Activated T-cell treated with anti-CD3 and anti-CD28 coated beads, Interleukin-2, amount 50 U/mL, for 24 hours (primary cell): Measurements from ENCODE around the gene F7.

Source experiments
- DNase-seq: peaks from one replicate; pipeline ENCODE4 v3.0.0-alpha.2; 2020
- H3K27ac Mint-ChIP-seq: 2 replicates; pipeline ENCODE4 v1.8.0; 2020; ENCODE audit warnings: mild to moderate bottlenecking, mixed read lengths
- H3K27me3 Mint-ChIP-seq: 2 replicates; pipeline ENCODE4 v1.8.0; 2020; ENCODE audit warnings: mixed read lengths
- H3K36me3 Mint-ChIP-seq: 2 replicates; pipeline ENCODE4 v1.8.0; 2020; ENCODE audit warnings: low read depth, mixed read lengths
- H3K4me1 Mint-ChIP-seq: 2 replicates; pipeline ENCODE4 v1.8.0; 2020; ENCODE audit warnings: low read depth, mixed read lengths
- H3K4me3 Mint-ChIP-seq: 2 replicates; pipeline ENCODE4 v1.8.0; 2020; ENCODE audit warnings: mild to moderate bottlenecking, moderate library complexity, mixed read lengths
- H3K9me3 Mint-ChIP-seq: 2 replicates; pipeline ENCODE4 v1.8.0; 2020; ENCODE audit warnings: mixed read lengths

F7 gene

GRCh38 chr13:113121183-113121927 lies 15.8 kb downstream of the F7 start:
- Mint-ChIP-seq H3K36me3 (no peaks in the 10 kb centered on the region), H3K27me3 (peaks cover 7% of the 10 kb centered on the region), H3K27ac (no peak overlapping the region), H3K9me3 (no peaks in the 10 kb centered on the region), H3K4me3 (no peak overlapping the region), H3K4me1 (no peaks in the 10 kb centered on the region)
- DNase-seq: peak; percentile 20

DNA sequence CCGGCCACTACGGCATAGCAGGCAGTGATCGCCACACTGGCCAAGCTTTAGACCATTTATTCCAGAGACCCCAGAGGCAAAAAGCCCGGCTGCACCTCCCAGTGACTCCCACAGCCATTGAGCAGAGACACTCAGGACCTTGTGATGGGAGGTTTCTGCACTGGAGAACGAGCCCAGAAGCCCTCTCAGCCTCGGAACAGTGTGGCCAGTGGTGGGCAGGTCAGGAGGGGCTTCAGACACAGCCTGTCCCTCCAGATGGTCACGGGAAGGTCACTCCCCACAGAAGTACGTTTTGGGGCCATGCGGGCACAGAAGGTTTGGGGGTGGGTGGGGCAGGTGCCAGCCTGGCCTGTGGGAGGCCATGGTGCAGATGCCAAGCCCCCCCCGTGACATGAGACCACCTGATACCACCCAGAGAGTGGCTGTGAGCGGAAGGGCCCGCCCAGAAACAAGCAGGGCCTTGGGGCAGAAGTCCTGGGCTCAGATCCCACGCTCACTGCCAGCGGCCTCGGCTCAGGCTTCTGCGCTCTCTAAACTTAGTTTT lies 16.4 kb downstream of the F7 start:
- Mint-ChIP-seq H3K4me1 (no peaks in the 10 kb centered on the region), H3K27ac (no peak overlapping the region), H3K36me3 (no peaks in the 10 kb centered on the region)

DNA sequence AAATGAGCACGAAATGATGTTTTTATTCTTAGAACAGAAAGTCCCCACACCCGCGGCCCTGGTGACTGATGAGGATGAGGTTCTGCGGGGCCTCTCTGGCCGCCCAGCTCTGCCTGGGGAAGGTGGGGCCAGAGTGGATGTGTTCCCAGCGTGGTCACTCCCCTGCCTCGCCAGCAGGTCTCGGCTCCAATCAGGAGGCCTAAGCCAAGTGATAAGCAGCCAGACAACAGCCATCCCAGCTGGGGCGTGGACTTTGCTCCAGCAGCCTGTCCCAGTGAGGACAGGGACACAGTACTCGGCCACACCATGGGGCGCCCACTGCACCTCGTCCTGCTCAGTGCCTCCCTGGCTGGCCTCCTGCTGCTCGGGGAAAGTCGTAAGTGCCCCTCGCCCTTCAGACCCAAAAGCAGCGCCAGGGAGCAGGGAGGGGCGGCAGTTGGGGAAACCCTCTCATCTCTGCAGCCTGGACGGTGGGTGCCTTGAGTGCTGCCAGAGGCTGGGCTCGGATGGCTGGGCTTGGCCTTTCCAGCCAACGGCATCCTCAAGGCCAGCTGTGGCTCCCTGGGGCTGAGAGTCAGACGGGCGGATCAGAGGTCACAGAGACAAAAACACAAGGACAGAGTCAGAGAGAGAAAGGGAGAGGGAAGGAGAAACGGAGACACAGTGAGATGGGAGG lies 17.1 kb downstream of the F7 start, which contains the start of gene F10:
TSS of gene F10 (plus strand) at position 250 of the 676 bp plus-strand sequence. CDS start at position 307, 57 bp downstream.
- peaks cover 13% of the 10 kb centered on the region for H3K27me3 Mint-ChIP-seq
- no peak within 1 kb of the TSS for H3K4me3 Mint-ChIP-seq
- H3K36me3 Mint-ChIP-seq: no peaks in the 10 kb centered on the region
- H3K9me3 Mint-ChIP-seq: no peaks in the 10 kb centered on the region
- peak; percentile 11 for DNase-seq
- H3K4me1 Mint-ChIP-seq: no peaks in the 10 kb centered on the region
- no peak within 1 kb of the TSS for H3K27ac Mint-ChIP-seq

More for the DNA sequence above, 16.4 kb downstream of the F7 start:
- H3K27me3 Mint-ChIP-seq: peaks cover 7% of the 10 kb centered on the region
- peak; percentile 16 for DNase-seq
- no peaks in the 10 kb centered on the region for H3K9me3 Mint-ChIP-seq
- no peak overlapping the region for H3K4me3 Mint-ChIP-seq

GRCh38 chr13:113123226-113124201 lies 17.9 kb downstream of the F7 start:
- Mint-ChIP-seq H3K36me3 (no peaks in the 10 kb centered on the region), H3K4me1 (no peaks in the 10 kb centered on the region), H3K27ac (no peak overlapping the region), H3K27me3 (peaks cover 20% of the 10 kb centered on the region), H3K9me3 (no peaks in the 10 kb centered on the region), H3K4me3 (no peak overlapping the region)
- peak; percentile 29 for DNase-seq

DNA sequence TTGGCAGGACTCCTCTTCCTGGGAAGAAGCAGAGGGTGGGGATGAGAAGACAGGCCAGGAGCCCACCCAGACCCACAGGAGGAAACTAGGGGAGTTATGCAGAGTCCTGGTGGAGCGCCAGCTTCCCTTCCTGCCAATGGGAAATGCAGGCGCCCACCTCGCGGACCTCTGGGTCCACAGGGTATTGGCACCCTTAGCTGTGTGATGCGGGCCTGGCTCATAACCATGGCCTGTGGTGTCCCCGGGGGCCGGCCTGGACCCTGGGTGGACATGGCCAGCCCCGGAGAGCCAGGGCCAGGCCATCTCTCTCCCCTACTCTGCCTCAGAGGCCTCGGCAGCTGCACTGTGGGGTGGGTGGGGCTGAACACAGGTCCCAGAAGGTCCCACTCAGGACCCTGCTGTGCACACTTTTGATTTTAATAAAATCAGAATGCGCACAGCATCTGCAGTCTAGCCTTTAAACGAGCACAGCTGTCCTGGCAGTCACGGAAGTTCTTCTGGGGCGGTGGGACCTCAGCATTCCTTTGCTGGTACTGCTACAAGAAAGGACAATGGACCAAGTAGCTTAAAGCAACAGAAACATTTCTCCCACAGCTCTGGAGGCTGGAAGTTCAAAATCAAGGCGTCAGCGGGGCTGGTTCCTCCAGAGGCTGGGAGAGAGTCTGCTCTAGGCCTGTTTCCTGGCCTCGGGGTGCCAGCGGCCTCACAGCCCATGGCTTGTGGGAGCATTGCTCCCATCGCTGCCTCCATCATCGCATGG lies 18.8 kb downstream of the F7 start:
- Mint-ChIP-seq H3K27me3 (peaks cover 26% of the 10 kb centered on the region), H3K9me3 (no peaks in the 10 kb centered on the region), H3K27ac (no peak overlapping the region), H3K36me3 (no peaks in the 10 kb centered on the region), H3K4me3 (no peak overlapping the region), H3K4me1 (peaks cover 4% of the 10 kb centered on the region)
- DNase-seq: peak; percentile 17

DNA sequence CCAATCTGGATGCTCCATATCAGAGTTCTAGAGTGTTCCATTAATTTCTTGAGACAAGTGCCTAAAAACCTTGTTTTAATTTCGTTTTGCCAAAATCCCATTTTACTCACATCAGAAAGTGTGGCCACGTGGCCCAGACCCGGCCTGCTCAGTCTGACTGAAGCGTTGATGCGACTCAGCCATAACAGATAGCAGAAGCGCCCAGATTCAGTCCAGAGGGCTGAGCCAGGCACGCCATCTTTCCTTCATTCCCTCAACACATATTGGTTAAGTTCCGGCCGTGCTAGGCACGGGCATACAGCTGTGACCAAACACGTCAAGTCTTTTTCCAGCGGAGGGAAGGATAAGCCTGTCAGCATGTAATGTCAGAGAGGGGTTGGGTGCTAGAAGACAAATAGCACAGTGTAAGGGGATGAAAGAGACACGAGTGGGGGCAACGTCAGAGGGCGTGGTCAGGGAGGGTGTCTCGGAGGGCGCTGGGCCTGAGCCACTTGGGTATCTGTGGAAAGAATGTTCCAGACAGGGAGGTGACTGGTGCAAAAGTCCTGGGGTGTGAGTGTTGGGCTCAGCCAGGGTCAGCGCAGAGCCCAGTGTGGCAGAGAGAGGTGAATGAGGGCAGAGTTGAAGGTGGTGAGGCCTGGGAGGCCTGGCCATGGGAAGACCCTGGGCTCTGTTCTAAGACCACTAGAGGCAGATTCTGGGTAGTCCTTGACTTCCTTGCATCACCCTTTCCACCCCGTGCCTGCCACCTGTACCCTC lies 20.1 kb downstream of the F7 start:
- Mint-ChIP-seq H3K36me3 (no peaks in the 10 kb centered on the region), H3K4me1 (peaks cover 4% of the 10 kb centered on the region), H3K9me3 (no peaks in the 10 kb centered on the region), H3K27ac (no peak overlapping the region), H3K4me3 (no peak overlapping the region), H3K27me3 (peaks cover 28% of the 10 kb centered on the region)
- DNase-seq: peak; percentile 18

GRCh38 chr13:113126265-113127150 lies 20.9 kb downstream of the F7 start:
- H3K4me3 Mint-ChIP-seq: no peak overlapping the region
- peaks cover 4% of the 10 kb centered on the region for H3K4me1 Mint-ChIP-seq
- no peaks in the 10 kb centered on the region for H3K9me3 Mint-ChIP-seq
- H3K36me3 Mint-ChIP-seq: no peaks in the 10 kb centered on the region
- H3K27ac Mint-ChIP-seq: no peak overlapping the region
- peaks cover 30% of the 10 kb centered on the region for H3K27me3 Mint-ChIP-seq
- peak; percentile 22 for DNase-seq

DNA sequence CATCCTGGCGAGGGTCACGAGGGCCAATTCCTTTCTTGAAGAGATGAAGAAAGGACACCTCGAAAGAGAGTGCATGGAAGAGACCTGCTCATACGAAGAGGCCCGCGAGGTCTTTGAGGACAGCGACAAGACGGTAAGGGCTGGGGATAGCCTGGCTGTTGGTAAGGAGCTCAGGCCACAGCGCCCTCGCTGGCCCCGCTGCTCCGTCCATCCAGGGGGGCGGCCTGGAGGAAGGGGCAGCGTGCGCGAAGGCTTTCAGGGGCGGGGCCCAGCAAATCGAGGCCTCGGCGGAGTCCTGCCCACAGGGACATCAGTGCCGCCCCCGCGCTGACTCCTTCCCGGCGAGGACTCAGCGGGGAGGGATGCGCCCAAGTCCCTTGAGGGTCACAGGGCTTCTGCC lies 23.9 kb downstream of the F7 start:
- DNase-seq: peak; percentile 27
- H3K27ac Mint-ChIP-seq: no peak overlapping the region
- H3K9me3 Mint-ChIP-seq: no peaks in the 10 kb centered on the region
- H3K27me3 Mint-ChIP-seq: peaks cover 30% of the 10 kb centered on the region
- H3K4me3 Mint-ChIP-seq: no peak overlapping the region
- H3K4me1 Mint-ChIP-seq: peaks cover 4% of the 10 kb centered on the region
- no peaks in the 10 kb centered on the region for H3K36me3 Mint-ChIP-seq

GRCh38 chr13:113129921-113130750 lies 24.5 kb downstream of the F7 start:
- Mint-ChIP-seq H3K9me3 (no peaks in the 10 kb centered on the region), H3K27ac (no peak overlapping the region), H3K4me3 (no peak overlapping the region), H3K4me1 (peaks cover 4% of the 10 kb centered on the region), H3K36me3 (no peaks in the 10 kb centered on the region), H3K27me3 (peaks cover 30% of the 10 kb centered on the region)
- peak; percentile 37 for DNase-seq

GRCh38 chr13:113135281-113135760 lies 29.7 kb downstream of the F7 start:
- Mint-ChIP-seq H3K27ac (no peak overlapping the region), H3K4me3 (no peak overlapping the region), H3K27me3 (peaks cover 4% of the 10 kb centered on the region), H3K9me3 (no peaks in the 10 kb centered on the region), H3K4me1 (no peaks in the 10 kb centered on the region), H3K36me3 (no peaks in the 10 kb centered on the region)
- no peak for DNase-seq

DNA sequence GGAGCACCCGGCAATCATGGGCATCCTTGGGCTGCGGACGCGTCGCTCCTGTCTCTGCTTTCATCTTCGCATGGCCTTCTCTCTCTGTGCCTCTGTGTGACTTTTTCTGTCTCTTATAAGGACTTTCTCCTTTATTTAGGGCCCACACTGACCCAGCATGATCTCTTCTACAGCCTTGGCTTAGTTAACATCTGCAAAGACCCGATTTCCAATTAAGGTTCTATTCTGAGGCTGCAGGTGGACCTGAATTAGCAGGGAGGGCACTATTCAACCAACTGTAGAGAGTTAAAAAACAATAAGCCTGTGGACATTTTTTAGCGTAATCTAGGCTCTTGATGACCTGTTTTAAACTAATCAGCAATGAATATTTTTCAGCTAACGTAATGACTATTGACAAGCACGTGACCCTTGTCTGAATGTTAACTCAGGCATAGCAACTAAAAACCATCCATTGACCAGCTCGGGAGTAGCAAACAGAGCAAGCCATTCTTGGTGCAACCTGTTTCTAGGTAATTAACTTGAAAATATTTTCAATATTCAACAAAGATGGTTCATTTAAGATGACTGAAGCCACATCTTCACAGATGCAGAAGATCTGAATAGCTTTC lies 32.2 kb downstream of the F7 start:
- DNase-seq: no peak
- H3K4me3 Mint-ChIP-seq: no peak overlapping the region
- H3K9me3 Mint-ChIP-seq: no peaks in the 10 kb centered on the region
- H3K27ac Mint-ChIP-seq: no peak overlapping the region
- no peaks in the 10 kb centered on the region for H3K27me3 Mint-ChIP-seq
- H3K4me1 Mint-ChIP-seq: no peaks in the 10 kb centered on the region
- no peaks in the 10 kb centered on the region for H3K36me3 Mint-ChIP-seq
